GM18868 (cell line): ENCODE results near the gene FZD7.

Source experiments
- ATAC-seq: cut with Tn5 transposase; IDR thresholded peaks from one replicate; pipeline ENCODE4 v1.9.1; 2021; ENCODE audit warnings: mild to moderate bottlenecking, moderate library complexity; ENCODE audit not compliant: unreplicated experiment

FZD7 gene

DNA sequence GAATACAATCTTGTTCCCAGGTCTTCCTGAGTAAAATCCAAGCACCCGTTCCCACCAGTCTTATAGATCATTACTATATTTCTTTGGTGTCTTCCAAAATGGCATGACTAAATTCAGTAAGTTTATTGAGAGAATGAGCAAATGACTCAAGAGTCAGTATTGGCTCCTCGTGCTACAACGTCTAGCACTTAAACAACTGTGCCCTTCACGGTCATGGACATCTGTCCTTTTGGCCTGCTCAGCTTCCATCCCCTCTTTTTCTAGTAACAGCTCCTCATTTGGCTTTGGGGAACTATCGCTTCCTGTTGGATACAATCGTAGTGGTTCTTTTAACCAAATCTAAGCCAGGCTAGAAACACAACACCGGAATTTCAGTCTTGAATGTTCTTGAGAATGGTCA is 24.1 kb upstream of the FZD7 start:
- ATAC-seq: no peak

- ATAC-seq: no peak
Measured at GRCh38 chr2:202014318-202014717, 19.3 kb upstream of the FZD7 start.

DNA sequence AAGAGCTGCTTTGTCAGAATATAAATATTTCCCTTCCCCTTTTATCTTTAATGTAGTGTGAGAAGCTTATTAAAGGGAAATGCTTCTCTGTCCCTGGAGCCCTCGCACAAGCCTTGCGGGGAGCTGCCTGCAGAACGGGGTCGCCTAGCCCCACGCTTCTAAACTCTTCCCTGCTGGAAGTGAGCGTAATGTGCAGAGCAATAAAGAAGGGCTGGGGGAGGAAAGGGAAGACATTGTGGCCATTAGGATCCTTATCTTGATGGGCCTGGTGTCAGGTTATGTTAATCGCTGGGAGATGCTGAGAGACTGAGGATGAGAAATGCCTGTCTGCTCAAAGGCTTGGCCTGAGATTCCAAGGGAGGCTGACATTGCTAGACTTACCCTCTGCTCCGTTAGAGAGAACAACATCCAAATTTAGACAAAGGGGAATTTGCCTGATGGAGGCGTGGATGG is 18.9 kb upstream of the FZD7 start:
- ATAC-seq: no peak

GRCh38 chr2:202015471-202015870 is 18.2 kb upstream of the FZD7 start:
- no peak for ATAC-seq

GRCh38 chr2:202016579-202017227 is 17.0 kb upstream of the FZD7 start:
- ATAC-seq: no peak

- ATAC-seq: no peak
Measured at GRCh38 chr2:202017940-202018339, 15.7 kb upstream of the FZD7 start.

GRCh38 chr2:202018950-202019349 is 14.7 kb upstream of the FZD7 start:
- ATAC-seq: no peak

- no peak for ATAC-seq
Measured at GRCh38 chr2:202019689-202020450, 13.8 kb upstream of the FZD7 start.

- ATAC-seq: no peak
Measured at GRCh38 chr2:202022755-202023154, 10.9 kb upstream of the FZD7 start.

DNA sequence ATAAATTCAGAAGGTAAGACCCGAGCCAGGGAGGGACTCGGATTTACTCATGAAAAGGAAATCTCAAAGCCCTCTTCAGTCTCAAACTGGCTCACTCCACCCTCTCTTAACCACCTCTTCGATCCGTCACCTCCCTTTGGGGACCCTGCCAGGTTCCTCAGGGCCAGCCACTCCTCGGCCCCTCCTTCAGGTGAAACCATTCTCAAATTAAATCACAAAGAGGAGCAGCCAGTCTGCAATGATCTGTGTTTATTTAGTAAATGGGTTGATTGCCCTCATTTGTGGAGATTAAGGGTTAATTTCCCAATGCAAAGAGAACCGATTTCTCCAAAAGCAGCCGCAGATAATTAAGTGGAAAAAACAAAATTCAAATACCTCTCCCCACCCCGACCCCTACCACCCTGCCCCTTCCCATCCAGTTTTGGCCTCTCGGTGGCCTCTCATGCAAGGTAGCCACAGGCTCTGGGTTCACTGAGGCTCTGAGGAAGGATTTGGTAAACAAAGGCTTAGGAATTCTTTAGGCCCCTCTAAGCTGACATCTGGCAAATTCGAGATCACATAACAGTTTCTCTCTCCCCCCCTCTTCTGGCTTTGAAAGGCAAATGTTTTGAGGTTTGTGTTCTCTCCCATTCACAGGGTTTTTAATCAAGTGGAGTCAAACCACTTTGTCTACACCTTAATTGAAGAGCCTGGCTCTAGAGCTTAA is 10.3 kb upstream of the FZD7 start:
- ATAC-seq: no peak

- ATAC-seq: no peak
Measured at GRCh38 chr2:202023904-202024266, 9.8 kb upstream of the FZD7 start.

DNA sequence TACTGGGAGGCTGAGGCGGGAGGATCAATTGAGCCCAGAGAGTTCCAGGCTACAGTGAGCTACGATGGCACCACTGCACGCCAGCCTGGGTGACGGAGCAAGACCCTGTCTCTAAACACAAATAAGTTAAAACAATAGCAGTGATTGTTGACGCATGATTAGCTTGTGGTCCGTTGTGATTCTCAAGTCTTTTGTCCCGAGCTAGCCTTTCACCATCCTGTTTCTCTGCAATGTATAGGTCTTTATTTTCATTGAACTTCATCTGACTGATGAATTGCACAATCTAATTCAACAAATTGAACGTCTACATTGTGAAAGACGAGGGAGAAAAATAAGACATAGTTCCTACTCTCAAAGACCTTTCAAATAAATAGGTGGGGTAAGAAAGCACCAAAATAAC is 8.8 kb upstream of the FZD7 start:
- no peak for ATAC-seq

GRCh38 chr2:202025816-202026215 is 7.8 kb upstream of the FZD7 start:
- ATAC-seq: no peak

DNA sequence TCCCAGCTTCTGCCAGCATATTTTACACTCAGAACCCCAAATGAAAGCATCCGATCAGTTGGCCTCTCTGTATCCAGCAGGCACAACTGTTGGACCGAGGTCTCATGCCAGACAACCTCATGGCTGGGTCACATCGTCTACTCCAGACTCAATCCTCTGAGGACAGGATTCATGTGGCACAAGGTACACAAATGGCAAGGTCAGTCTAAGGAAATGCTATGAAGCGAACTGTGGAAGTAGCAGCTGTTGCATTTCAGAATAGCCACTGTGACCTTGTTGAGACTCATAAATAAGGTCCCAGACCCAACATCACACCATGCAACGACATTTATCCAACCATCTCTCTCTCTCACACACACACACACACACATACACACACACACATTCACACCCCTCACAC is 7.1 kb upstream of the FZD7 start:
- ATAC-seq: no peak

DNA sequence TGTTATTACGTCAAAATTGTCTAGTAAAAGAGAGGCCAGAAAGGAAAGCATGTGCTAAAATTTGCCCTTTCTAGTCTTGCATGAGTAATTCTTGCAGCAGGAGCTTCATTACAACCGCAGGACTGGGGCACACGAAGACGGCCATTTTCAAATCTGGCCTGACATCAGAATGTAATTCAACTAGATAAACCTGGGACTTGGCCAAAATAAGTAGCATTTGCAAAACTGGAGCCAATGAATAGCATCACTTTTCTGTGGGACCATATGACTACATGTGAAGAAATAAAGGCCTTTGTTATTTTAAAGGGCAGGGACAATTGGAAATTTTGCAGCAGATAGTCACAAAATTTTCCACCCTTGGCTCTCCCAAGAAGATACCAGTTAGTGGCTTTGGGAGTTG is 3.0 kb upstream of the FZD7 start:
- ATAC-seq: no peak

GRCh38 chr2:202031246-202031951 is 2.3 kb upstream of the FZD7 start:
- ATAC-seq: no peak

DNA sequence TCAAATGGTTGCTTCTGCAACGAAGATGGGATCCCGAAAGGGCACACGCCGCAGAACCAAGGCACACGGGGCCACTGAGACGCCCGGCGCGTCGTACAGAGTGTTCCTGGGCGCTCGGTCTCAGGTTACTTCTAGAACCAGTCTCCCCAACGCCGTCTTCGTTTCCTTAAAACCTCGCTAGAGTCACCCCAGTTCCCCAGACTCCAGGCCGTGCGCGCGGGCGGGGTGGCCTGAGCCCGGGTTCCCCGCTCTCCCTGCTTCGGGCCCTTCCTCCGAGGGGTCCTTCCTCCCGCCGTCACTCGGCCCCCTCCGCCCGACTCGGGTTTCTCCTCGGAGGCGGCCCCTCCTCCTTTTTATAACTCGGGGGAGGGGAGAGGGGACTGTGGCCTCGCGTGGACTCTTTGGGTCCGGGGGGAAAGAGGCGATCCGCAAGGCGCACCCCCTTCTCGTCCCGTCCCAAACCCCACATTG is 774 bp upstream of the FZD7 start:
- peak; percentile 19 for ATAC-seq

- peak; percentile 2 for ATAC-seq
Measured at GRCh38 chr2:202034249-202035088, 814 bp downstream of the FZD7 start.

DNA sequence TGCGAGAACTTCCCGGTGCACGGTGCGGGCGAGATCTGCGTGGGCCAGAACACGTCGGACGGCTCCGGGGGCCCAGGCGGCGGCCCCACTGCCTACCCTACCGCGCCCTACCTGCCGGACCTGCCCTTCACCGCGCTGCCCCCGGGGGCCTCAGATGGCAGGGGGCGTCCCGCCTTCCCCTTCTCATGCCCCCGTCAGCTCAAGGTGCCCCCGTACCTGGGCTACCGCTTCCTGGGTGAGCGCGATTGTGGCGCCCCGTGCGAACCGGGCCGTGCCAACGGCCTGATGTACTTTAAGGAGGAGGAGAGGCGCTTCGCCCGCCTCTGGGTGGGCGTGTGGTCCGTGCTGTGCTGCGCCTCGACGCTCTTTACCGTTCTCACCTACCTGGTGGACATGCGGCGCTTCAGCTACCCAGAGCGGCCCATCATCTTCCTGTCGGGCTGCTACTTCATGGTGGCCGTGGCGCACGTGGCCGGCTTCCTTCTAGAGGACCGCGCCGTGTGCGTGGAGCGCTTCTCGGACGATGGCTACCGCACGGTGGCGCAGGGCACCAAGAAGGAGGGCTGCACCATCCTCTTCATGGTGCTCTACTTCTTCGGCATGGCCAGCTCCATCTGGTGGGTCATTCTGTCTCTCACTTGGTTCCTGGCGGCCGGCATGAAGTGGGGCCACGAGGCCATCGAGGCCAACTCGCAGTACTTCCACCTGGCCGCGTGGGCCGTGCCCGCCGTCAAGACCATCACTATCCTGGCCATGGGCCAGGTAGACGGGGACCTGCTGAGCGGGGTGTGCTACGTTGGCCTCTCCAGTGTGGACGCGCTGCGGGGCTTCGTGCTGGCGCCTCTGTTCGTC is 1.7 kb downstream of the FZD7 start:
- no peak for ATAC-seq
